Hippocampal formation (tissue), 2 donors: ENCODE results near the gene ADRA2A.

ENCODE experiments used
- DNase-seq, 2 donors: peaks; one replicate each; lab custom pipeline; 2025; lab: John Stamatoyannopoulos, UW

ADRA2A gene

DNA sequence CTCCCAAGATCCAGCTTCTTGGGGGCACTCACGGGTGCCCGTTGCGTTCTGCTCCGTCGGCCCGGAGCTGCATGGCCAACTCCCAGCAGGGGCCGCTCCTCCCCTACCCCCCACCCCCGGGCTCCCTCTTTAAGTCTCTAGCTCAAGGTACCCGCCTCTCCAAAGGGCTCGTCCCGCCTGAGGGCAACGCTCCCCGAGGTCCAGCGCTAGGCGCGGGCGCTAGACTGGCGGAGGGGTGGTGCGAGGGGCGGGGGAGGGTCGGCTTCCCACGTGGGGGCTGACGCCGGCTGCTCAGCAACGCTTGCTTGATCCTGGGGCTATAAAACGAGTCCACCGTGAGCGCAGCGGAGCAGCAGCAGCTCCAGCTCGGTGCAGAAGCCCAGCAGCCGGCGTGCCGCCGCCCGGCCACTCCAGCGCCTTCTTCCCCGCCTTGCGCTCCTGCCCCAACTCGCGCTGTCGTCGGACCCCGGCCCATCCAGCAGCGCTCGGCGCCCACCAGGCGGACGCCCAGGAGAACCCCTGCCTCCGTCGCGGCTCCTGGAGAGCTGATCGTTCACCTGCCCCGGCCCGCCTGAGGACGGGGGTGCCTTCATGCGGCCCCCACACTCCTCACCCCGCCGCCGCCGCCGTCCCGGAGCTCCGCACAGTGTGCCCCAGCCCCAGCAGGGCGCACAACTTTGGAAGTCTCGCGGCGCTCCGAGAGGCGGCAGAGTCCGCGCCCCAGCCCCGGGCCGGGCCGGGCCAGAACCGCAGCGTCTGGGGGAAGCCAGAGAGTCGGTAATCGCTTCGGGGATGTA lies at the start of gene ADRA2A:
Gene ADRA2A, plus strand, starts transcription at position 348 of the 797 bp plus-strand sequence. CDS start 968 bp downstream, outside the sequence.
- DNase-seq = no peak

GRCh38 chr10:111030042-111030750 lies 46.6 kb upstream of the ADRA2A start:
- no peak for DNase-seq

GRCh38 chr10:111034598-111035310 lies 42.1 kb upstream of the ADRA2A start:
- DNase-seq = no peak

- no peak for DNase-seq
These were observed 41.3 kb upstream of the ADRA2A start for GRCh38 chr10:111035542-111035941.

DNA sequence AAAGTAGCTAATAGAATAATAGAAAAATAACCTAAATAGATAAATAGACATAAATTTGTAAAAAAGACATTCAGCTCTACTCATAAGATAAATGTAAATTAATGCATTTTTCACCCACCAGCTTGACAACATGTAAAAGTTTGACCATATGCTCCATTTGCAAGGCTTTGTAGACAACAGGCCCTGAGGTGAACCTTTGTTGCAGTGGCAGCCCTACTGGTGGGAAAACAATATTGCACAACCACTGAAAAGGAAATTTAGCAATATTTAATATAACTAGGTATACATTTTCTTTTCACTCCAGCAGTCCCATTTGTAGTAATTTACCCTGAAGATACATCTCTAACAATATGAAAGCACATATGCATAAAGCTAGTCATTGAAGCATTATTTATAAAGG lies 39.0 kb upstream of the ADRA2A start:
- DNase-seq = no peak

DNA sequence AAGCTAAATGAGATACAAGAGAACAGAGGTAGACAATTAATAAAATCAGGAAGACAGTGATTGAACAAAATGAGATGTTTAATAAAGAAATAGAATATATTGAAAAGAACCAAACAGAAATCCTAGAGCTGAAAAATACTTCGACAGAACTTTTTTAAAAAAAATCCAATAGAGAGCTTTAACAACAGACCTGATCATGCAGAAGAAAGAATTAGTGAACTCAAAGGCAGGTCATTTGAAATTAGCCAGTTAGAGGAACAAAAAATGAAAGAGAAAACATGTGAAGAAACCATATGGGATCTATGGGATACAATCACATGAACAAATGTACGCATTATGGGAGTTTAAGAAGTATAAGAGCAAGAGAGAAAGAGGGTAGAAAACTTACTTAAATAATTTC lies 37.3 kb upstream of the ADRA2A start:
- no peak for DNase-seq

DNA sequence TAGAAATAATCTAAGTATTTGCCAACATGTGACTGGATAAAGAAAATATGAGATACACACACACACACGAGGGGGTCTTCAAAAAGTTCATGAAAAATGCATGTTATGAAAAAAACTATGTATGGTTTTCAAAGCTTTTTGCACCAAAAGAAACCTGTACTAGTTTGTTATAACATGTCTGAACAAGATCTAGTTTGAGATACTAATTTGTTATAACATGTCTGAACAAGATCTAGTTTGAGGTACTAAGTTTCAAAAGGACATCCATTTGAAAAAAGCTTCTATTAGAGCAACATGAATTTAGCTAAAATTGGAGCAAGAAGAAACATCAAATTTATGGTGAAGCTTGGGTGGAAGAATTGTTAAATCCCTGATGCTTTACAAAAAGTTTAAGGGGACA lies 19.8 kb upstream of the ADRA2A start:
- no peak for DNase-seq

DNA sequence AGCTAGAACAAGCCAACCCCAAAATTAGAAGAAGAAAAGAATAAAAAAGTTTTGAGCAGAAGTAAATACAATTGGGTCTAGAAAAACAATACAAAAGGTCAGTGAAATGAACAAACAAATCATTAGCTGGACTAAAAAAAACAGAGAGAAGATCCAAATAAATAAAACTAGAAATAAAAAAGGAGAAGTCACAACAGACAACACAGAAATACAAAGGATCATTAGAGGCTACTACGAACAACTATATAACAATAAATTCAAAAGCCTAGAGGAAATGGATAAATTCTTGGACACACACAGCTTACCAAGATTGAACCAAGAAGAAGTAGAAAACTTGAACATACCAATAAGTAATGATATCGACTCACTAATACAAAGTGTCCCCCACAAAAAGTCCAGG lies 13.4 kb upstream of the ADRA2A start:
- no peak for DNase-seq

DNA sequence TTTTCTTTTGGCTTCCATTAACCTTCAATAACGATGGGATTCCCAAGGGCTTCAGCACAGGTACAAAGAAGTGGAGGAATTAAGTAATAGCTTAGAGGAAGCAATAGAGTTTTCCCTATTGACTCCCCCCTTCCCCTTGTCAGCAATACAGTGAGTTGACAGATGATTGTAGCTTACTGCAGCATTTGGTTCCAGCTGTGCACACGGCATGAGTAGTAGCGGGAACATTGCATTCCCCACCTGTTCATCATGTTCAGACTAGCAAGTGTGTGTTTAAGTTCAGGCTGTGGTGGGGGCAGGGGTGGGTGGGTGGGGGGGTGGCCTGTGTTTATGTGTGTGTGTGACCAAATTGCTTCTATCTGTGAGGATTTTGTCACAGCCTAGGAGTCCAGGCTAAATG lies 4.6 kb upstream of the ADRA2A start:
- DNase-seq = no peak

DNA sequence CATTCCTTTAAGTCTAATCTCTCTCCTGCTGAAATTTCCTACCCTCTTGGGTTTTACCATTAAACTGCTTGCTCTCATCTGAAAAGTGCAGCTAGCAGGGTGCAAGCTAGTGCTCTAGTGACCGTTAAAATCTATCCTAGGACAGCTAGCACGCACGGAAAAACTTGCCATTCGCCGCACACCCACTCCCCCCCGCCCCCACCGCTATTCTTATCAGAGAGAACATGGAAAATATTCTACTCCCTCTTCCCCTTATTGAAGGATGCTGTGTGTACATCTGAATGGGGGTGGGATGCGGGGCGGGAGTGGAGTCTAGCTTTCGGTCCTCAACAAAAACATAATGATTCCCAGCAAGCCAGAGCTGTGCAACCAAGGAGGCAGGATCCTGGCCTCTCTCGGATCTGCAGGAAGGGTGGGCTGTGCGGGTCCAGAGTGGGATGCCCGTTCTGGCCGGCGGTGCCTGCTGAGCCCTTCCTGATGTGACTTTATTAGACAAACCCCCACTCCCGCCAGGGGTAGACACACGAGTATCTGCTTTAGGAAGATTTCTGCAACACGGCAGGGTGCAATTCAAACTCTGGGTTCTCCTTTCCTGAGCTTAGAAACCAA lies 1.1 kb upstream of the ADRA2A start:
- DNase-seq = no peak

GRCh38 chr10:111076191-111076681 lies 593 bp upstream of the ADRA2A start:
- peak in 1 of 2 donors; percentile 34 for DNase-seq

DNA sequence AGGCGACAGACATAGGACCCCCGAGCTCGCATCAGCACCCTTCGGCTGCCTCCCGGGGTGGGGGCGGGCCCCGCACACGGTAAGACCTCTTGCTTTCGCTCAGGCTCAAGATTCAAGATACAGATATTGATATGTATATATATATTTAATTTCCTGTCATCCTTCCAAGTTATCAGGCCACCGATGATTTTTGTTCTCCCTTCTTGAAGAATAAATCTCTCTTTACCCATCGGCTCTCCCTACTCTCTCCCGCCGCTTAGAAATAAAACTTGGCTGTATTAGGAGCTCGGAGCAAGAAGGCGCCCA lies 603 bp downstream of the ADRA2A start:
- DNase-seq = no peak

GRCh38 chr10:111077785-111078504 lies 1.1 kb downstream of the ADRA2A start:
- DNase-seq = no peak

GRCh38 chr10:111078505-111079185 lies 1.8 kb downstream of the ADRA2A start:
- DNase-seq = no peak

- DNase-seq = no peak
These were observed 2.5 kb downstream of the ADRA2A start for GRCh38 chr10:111079241-111079760.

GRCh38 chr10:111079781-111080180 lies 3.0 kb downstream of the ADRA2A start:
- no peak for DNase-seq

GRCh38 chr10:111080224-111080623 lies 3.4 kb downstream of the ADRA2A start:
- no peak for DNase-seq

DNA sequence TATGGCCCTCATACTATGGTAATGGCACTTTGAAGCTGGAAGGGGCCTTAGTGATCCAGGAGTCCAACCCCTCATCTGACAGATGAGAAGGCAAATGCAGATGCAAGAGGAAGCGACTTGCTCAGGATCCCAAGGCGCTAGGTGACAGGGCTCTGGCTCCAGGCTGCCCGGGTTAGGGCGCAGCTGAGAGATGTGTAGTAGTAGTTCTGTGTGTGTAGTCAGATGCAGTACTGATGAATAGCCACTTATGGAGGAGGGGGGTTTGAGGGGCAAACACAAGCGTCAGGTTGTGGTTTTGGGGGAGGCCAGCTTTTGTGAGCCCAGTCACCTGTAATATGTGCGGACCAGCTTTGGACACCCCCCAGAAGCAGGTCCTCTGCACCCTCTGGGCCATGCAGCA lies 4.8 kb downstream of the ADRA2A start:
- no peak for DNase-seq

GRCh38 chr10:111082102-111082975 lies 5.5 kb downstream of the ADRA2A start:
- DNase-seq = no peak
